GM12891 (cell line): Measurements from ENCODE around the gene ATE1.

Experiments
- POLR2A ChIP-seq: IDR thresholded peaks from 2 replicates; pipeline ENCODE4 v1.6.1; 2011; ENCODE audit warnings: low read depth, low read length, control low read depth
- POLR2AphosphoS5 ChIP-seq: IDR thresholded peaks from 2 replicates; pipeline ENCODE4 v1.6.1; 2011; ENCODE audit warnings: low read depth, low read length, control low read depth

GRCh38 chr10:121904888-121905287, 22.9 kb downstream of the ATE1 start:
- TF ChIP-seq POLR2AphosphoS5 (no peak), POLR2A (no peak)
